Stimulated activated CD8-positive, alpha-beta memory T cell treated with anti-CD3 and anti-CD28 coated beads, Interleukin-7, amount 100 ng/mL, for 48 hours (primary cell): Measurements from ENCODE around the gene CDH18.

ENCODE experiments used
- DNase-seq, 2 donors: peaks; one replicate each; pipeline ENCODE4 v3.0.0-alpha.2; 2020; ENCODE audit warnings: low read depth in 1 of 2; ENCODE audit errors: extremely low read depth in 1 of 2

The CDH18 gene

GRCh38 chr5:19928562-19929421 is 59.2 kb downstream of the CDH18 start:
- DNase-seq: no peak

- no peak for DNase-seq
Observed at GRCh38 chr5:19927919-19928318, 60.1 kb downstream of the CDH18 start.

DNA sequence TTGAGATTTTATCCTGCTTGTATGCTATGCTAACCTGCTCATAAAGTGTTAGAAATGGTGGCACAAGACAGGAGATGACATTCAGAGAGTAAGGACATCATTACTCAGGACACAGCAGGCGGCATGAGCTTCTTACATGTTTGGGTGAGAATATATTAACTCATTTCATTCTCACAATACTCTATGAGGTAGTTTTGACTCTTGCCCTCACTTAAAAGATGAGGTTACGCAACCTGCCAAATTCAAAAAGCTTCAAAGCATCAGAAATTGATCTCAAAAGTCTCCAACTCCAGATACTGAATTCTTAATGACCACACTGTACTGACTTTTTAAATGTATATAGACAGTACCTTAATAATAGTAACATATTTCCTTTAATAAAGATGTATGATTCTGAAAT is 60.8 kb downstream of the CDH18 start:
- no peak for DNase-seq

- DNase-seq: no peak
Observed at GRCh38 chr5:19923742-19924141, 64.3 kb downstream of the CDH18 start.

DNA sequence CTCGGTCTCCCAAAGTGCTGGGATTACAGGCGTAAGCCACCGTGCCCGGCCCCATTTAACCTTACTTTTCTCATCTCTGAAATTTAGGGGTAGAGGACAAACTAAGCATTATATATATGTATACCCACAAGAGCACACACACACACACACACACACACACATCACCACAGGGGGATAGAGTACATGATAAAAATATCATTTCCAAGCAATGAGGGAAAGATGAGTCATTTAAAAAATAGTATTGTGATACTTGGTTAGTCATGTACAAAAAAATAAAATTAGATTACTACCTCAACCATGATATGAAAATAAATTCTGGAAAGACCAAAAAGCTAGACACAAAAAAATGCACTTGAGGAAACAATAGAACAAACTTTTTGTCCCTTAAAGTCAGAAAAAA is 67.2 kb downstream of the CDH18 start:
- no peak for DNase-seq

DNA sequence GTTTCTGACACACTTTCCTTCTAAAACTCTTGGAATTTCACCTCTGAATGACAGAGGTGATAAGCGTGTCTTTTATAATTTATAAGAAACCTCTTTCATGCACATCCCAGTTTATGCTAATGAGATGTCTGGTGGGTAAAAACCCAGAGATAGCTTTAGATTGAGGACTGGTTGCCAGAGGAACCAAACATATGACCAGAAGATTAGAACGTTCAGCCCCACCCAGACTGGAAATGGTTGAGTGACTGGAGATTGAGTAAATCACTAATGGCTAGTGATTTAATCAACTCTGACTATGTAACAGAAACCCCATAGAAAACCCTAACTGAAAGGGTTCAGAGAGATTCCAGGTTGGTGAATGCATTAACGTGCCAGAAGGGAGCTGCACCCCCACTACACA is 69.2 kb downstream of the CDH18 start:
- DNase-seq: no peak

- no peak for DNase-seq
Observed at GRCh38 chr5:19917588-19918122, 70.3 kb downstream of the CDH18 start.

DNA sequence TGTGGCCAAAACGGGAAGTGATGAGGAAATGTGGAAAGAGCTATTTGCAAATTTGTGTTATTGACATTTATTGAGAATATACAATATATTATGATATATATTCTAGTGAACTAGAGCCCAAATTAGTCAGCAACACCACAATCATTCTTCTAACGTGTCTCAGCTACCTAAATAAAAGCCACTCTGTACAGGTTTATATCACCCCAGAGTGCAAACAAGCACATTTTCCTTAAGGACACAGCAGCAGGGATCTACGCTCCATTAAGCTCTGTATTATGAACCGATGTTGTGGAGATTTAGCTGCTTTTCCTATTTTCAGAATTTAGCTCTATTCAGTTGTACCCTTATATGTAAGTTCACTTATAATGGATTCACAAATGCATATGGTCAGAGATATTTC is 77.9 kb downstream of the CDH18 start:
- DNase-seq: no peak

- DNase-seq: no peak
Observed at GRCh38 chr5:19904766-19905165, 83.2 kb downstream of the CDH18 start.

- DNase-seq: no peak
Observed at GRCh38 chr5:19903611-19904010, 84.4 kb downstream of the CDH18 start.

GRCh38 chr5:19902316-19902934 is 85.6 kb downstream of the CDH18 start:
- no peak for DNase-seq

DNA sequence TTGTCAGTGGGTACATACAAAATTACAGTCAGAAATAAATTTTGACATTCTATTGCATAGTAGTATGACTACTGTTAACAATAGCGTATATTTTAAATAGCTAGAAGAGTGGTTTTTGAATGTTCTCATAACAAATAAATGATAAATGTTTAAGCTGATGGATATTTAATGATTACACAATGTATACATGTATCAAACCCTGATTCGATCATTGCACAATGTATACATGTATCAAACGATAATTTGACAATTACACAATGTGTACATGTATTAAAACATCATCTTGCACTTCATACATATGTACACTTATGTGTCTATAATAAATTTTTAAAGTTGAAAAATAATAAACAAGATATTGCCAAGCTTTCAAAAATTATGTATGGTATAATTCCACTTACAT is 87.7 kb downstream of the CDH18 start:
- DNase-seq: no peak

- DNase-seq: no peak
Observed at GRCh38 chr5:19891658-19892057, 96.3 kb downstream of the CDH18 start.

DNA sequence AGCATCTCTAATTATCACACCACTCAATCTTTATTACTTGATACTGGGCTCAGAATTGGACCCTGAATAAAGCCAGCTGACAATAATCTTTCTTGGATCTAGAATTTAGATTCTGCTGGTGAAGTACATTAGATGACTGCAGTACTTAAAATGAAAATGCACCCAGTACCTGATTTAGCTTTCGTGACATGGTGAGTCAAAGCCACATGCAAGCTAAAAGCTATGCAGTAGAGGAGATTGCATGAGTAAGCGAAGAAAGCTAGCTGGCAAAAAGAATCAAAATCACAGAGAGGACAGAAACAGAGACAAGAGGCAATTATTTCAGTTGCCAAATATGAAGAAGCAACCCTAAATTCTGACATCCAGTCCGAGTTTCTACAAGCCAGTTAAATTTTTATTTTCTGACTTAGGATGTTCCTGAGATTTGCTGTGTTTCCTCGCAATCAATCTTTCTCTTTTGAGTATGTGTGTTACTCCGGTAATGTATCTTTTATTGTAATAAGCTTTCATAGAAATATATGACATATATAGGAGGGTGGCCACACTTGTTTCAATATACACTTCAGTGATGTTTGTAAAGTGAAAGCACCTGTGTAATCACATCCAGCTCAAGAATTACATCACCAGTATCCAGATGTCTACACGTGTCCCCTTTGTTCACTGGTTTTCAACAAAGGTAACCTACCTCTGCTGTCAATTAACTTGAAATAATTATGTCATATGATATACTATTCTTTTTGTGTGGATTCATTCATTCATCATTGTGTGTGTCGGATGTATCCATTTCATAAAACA is 101.7 kb downstream of the CDH18 start:
- DNase-seq: no peak

DNA sequence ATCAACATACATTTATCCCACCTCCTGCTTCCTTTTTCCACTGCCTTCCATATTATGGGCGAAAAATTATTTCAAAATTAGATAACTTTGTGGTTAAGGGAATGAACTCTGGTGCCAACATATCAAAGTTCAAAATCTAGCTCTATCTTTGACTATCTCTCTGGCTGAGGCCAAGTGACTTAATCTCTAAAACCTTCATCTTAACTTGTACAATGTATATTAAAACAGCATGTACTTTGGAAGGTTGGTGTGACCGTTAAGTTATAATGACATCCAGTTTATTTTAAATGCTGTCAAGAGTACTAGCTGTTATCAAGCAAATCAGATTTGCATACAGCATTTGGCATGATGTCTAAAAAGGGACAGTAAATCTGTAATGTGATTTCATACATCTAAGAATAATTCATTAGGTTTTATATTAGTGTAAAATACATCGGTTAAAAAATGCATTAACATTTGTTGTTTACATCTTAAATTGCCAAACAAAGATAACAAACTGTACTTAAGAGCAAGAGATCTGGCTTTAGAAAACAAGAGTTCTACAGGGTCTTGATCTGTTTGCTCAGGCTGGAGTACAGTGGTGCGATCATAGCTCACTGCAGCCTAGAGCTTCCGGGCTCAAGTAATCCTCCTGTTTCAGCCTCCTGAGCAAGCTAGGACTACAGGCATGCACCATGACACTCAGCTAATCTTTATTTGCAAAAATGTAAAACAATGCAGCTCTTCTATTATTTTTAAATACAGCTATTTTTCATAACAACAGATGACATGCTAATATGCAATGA is 102.8 kb downstream of the CDH18 start:
- no peak for DNase-seq

DNA sequence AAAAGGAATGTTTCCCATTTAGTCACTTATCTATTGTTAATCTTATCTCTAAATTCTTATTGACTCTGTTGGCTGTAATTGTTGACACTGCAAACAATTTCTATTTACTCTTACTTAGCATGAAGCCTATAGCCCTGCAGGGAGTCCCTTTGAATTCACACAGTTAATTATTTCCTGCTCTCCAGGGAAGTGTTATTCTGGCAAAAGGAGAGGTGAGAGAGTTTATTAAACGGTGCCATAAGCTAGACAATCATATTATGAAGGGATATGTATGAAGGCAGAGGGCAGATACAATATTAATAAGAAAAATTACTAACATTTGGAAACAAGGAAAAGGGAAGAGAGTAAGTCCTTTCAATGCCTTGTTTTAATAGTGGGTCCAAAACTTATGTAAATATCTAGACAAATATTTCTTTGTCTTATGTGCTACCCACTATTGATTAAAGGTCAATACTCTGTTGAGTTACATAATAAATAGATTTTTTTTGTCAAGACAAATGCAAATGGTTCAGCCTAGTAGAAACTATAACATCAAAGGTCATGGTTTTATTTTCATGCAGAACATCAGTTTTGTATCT is 107.1 kb downstream of the CDH18 start:
- no peak for DNase-seq

DNA sequence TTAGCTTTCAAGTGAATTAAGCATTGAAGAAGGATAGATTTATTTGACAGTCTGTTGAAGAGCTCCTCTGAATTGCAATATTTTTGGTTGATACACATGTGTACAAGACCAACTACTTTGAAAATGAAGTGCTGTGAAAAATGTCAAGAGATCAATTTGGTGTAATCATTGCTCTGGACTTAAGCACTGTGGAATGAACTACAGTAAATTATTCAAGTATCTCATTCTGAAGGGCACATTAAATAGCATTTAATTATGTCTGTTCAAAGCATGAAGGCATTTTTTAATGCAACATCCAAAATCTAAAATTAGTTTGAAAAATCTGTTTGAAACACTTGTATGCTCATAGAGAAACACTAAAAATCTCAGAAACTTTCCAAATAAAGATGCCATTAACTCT is 107.5 kb downstream of the CDH18 start:
- DNase-seq: no peak

DNA sequence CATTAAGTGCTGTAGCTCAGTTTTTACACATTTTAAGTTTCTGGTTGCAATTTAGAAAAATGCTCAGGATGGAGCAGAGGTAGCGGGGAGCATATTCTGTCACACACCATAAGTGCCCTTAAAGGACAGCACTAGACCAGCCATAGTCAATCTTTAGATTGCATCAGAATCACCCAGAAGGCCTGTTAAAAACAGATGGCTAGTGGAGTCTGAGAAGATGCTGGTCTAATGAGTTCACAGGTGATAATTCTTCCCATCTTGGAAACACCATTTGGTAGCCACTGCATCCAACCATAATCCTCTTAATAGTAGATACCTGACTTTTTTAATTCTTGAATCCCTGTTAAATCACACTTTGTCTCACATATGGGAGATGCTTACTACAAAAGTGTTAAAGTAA is 113.2 kb downstream of the CDH18 start:
- no peak for DNase-seq

- no peak for DNase-seq
Observed at GRCh38 chr5:19866090-19866450, 121.9 kb downstream of the CDH18 start.

- no peak for DNase-seq
Observed at GRCh38 chr5:19865336-19866089, 122.5 kb downstream of the CDH18 start.
